ENCODE data around the gene TRIM41.
"Not testable (repeated sequence)": the region's sequence is repeated elsewhere in the genome, so short reads cannot be mapped to it uniquely, and the experiment has no call there.

Gene TRIM41

DNA sequence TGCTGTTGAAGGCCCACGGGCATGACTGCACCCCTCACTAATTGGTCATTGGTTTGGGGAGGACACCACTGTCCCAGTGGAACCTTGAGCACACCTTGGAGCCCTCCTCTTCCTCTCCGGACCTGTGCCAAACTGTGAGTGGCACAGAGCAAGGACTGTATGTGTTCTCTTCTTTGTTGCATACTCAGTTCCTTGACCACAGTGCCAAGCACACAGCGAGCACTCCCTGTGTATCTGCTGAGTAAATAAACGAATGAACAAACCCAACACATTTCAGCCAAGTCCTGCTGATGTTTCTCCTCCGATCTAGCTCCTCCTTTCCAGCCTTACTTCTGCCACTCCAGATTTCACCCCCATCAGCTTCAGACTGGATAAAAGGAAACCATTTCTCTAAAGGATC lies 40.6 kb downstream of the TRIM41 start:
- ATAC-seq = no peak
- TF ChIP-seq ZNF8 (CRISPR knock-in tag; IDR thresholded peaks at IDR 0.05) (no peak), RARB (CRISPR knock-in tag; IDR thresholded peaks at IDR 0.05) (no peak), BACH2 (CRISPR knock-in tag; IDR thresholded peaks at IDR 0.05; ENCODE audit: borderline replicate concordance) (no peak), ZNF70 (CRISPR knock-in tag; IDR thresholded peaks at IDR 0.05) (no peak), ESRRG (CRISPR knock-in tag; IDR thresholded peaks at IDR 0.05) (no peak), ZC3H10 (CRISPR knock-in tag; IDR thresholded peaks at IDR 0.05) (no peak), GLIS3 (CRISPR knock-in tag; IDR thresholded peaks at IDR 0.05) (no peak), ZNF565 (CRISPR knock-in tag; conservative IDR thresholded peaks at IDR 0.05; ENCODE audit: low read depth) (no peak), PPARA (CRISPR knock-in tag; IDR thresholded peaks at IDR 0.05; ENCODE audit: borderline replicate concordance) (no peak), ISL1 (CRISPR knock-in tag; IDR thresholded peaks at IDR 0.05) (no peak), OSR1 (CRISPR knock-in tag; IDR thresholded peaks at IDR 0.05) (no peak), ZFP30 (CRISPR knock-in tag; IDR thresholded peaks at IDR 0.05) (no peak)
- TF ChIP-seq, protein P1, sequence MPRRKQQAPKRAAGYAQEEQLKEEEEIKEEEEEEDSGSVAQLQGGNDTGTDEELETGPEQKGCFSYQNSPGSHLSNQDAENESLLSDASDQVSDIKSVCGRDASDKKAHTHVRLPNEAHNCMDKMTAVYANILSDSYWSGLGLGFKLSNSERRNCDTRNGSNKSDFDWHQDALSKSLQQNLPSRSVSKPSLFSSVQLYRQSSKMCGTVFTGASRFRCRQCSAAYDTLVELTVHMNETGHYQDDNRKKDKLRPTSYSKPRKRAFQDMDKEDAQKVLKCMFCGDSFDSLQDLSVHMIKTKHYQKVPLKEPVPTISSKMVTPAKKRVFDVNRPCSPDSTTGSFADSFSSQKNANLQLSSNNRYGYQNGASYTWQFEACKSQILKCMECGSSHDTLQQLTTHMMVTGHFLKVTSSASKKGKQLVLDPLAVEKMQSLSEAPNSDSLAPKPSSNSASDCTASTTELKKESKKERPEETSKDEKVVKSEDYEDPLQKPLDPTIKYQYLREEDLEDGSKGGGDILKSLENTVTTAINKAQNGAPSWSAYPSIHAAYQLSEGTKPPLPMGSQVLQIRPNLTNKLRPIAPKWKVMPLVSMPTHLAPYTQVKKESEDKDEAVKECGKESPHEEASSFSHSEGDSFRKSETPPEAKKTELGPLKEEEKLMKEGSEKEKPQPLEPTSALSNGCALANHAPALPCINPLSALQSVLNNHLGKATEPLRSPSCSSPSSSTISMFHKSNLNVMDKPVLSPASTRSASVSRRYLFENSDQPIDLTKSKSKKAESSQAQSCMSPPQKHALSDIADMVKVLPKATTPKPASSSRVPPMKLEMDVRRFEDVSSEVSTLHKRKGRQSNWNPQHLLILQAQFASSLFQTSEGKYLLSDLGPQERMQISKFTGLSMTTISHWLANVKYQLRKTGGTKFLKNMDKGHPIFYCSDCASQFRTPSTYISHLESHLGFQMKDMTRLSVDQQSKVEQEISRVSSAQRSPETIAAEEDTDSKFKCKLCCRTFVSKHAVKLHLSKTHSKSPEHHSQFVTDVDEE (CRISPR knock-in tag; IDR thresholded peaks at IDR 0.05) = no peak
- TF ChIP-seq, protein P2, sequence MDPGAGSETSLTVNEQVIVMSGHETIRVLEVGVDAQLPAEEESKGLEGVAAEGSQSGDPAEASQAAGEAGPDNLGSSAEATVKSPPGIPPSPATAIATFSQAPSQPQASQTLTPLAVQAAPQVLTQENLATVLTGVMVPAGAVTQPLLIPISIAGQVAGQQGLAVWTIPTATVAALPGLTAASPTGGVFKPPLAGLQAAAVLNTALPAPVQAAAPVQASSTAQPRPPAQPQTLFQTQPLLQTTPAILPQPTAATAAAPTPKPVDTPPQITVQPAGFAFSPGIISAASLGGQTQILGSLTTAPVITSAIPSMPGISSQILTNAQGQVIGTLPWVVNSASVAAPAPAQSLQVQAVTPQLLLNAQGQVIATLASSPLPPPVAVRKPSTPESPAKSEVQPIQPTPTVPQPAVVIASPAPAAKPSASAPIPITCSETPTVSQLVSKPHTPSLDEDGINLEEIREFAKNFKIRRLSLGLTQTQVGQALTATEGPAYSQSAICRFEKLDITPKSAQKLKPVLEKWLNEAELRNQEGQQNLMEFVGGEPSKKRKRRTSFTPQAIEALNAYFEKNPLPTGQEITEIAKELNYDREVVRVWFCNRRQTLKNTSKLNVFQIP (CRISPR knock-in tag; IDR thresholded peaks at IDR 0.05; ENCODE audit: borderline replicate concordance, low read depth) = no peak
- TF ChIP-seq, protein P3, sequence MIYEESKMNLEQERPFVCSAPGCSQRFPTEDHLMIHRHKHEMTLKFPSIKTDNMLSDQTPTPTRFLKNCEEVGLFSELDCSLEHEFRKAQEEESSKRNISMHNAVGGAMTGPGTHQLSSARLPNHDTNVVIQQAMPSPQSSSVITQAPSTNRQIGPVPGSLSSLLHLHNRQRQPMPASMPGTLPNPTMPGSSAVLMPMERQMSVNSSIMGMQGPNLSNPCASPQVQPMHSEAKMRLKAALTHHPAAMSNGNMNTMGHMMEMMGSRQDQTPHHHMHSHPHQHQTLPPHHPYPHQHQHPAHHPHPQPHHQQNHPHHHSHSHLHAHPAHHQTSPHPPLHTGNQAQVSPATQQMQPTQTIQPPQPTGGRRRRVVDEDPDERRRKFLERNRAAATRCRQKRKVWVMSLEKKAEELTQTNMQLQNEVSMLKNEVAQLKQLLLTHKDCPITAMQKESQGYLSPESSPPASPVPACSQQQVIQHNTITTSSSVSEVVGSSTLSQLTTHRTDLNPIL (CRISPR knock-in tag; IDR thresholded peaks at IDR 0.05; ENCODE audit: low read depth) = no peak

- no peak for TF ChIP-seq SNAI2 (CRISPR knock-in tag; IDR thresholded peaks at IDR 0.05)
- TF ChIP-seq GLIS3 (CRISPR knock-in tag; IDR thresholded peaks at IDR 0.05) = no peak
- TF ChIP-seq RARB (CRISPR knock-in tag; IDR thresholded peaks at IDR 0.05) = no peak
- no peak for TF ChIP-seq ISL1 (CRISPR knock-in tag; IDR thresholded peaks at IDR 0.05)
- no peak for TF ChIP-seq CSDC2 (CRISPR knock-in tag; IDR thresholded peaks at IDR 0.05)
- TF ChIP-seq ZNF565 (CRISPR knock-in tag; conservative IDR thresholded peaks at IDR 0.05; ENCODE audit: low read depth) = no peak
- TF ChIP-seq ARNTL (CRISPR knock-in tag; IDR thresholded peaks at IDR 0.05; ENCODE audit: borderline replicate concordance, low read depth) = no peak
- TF ChIP-seq OSR1 (CRISPR knock-in tag; IDR thresholded peaks at IDR 0.05) = no peak
- TF ChIP-seq CSRNP3 (CRISPR knock-in tag; IDR thresholded peaks at IDR 0.05) = no peak
- TF ChIP-seq TOX (CRISPR knock-in tag; IDR thresholded peaks at IDR 0.05; ENCODE audit: borderline replicate concordance) = no peak
- no peak for TF ChIP-seq PPARA (CRISPR knock-in tag; IDR thresholded peaks at IDR 0.05; ENCODE audit: borderline replicate concordance)
- TF ChIP-seq BACH2 (CRISPR knock-in tag; IDR thresholded peaks at IDR 0.05; ENCODE audit: borderline replicate concordance) = no peak
- TF ChIP-seq ZFP3 (CRISPR knock-in tag; IDR thresholded peaks at IDR 0.05) = no peak
- TF ChIP-seq, protein P4, sequence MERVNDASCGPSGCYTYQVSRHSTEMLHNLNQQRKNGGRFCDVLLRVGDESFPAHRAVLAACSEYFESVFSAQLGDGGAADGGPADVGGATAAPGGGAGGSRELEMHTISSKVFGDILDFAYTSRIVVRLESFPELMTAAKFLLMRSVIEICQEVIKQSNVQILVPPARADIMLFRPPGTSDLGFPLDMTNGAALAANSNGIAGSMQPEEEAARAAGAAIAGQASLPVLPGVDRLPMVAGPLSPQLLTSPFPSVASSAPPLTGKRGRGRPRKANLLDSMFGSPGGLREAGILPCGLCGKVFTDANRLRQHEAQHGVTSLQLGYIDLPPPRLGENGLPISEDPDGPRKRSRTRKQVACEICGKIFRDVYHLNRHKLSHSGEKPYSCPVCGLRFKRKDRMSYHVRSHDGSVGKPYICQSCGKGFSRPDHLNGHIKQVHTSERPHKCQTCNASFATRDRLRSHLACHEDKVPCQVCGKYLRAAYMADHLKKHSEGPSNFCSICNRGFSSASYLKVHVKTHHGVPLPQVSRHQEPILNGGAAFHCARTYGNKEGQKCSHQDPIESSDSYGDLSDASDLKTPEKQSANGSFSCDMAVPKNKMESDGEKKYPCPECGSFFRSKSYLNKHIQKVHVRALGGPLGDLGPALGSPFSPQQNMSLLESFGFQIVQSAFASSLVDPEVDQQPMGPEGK (CRISPR knock-in tag; IDR thresholded peaks at IDR 0.05; ENCODE audit: borderline replicate concordance) = no peak
- no peak for TF ChIP-seq ESRRG (CRISPR knock-in tag; IDR thresholded peaks at IDR 0.05)
- no peak for TF ChIP-seq ZNF70 (CRISPR knock-in tag; IDR thresholded peaks at IDR 0.05)
- no peak for ATAC-seq
These were observed 42.1 kb downstream of the TRIM41 start for GRCh38 chr5:181265092-181265671.

DNA sequence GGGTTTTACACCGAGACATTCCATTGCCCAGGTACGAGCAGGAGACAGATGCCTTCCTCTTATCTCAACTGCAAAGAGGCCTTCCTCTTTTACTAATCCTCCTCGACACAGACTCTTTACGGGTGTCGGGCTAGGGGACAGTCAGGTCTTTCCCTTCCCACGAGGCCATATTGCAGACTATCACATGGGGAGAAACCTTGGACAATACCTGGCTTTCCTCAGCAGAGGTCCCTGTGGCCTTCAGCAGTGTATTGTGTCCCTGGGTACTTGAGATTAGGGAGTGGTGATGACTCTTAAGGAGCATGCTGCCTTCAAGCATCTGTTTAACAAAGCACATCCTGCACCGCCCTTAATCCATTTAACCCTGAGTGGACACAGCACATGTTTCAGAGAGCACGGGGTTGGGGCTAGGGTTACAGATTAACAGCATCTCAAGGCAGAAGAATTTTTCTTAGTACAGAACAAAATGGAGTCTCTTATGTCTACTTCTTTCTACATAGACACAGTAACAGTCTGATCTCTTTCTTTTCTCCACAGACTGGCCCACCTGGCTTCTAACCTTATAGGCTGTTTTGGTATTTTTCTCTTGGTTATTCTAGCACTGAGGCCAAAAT lies 44.3 kb downstream of the TRIM41 start:
- ATAC-seq = not testable (repeated sequence)

GRCh38 chr5:181267907-181268306 lies 44.8 kb downstream of the TRIM41 start:
- ATAC-seq = not testable (repeated sequence)

Data from SK-N-SH treated with all-trans-retinoic acid at 6 μM for 48 hours (cell line).